Measurements from ENCODE around the gene TEX19.

GRCh38 chr17:82344175-82344907 lies 14.7 kb upstream of the TEX19 start:
- TF ChIP-seq, protein P1, sequence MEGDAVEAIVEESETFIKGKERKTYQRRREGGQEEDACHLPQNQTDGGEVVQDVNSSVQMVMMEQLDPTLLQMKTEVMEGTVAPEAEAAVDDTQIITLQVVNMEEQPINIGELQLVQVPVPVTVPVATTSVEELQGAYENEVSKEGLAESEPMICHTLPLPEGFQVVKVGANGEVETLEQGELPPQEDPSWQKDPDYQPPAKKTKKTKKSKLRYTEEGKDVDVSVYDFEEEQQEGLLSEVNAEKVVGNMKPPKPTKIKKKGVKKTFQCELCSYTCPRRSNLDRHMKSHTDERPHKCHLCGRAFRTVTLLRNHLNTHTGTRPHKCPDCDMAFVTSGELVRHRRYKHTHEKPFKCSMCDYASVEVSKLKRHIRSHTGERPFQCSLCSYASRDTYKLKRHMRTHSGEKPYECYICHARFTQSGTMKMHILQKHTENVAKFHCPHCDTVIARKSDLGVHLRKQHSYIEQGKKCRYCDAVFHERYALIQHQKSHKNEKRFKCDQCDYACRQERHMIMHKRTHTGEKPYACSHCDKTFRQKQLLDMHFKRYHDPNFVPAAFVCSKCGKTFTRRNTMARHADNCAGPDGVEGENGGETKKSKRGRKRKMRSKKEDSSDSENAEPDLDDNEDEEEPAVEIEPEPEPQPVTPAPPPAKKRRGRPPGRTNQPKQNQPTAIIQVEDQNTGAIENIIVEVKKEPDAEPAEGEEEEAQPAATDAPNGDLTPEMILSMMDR (IDR thresholded peaks at IDR 0.05): no peak
- no peak for TF ChIP-seq POLR2A (IDR thresholded peaks at IDR 0.05; ENCODE audit: low read depth)
- no peak for TF ChIP-seq POLR2AphosphoS5 (IDR thresholded peaks at IDR 0.05)

Data from esophagus muscularis mucosa (tissue), 3 donors.